ENCODE measurements around the gene CPSF4.

The CPSF4 gene

GRCh38 chr7:99438573-99439480, at the start of gene CPSF4, which contains the start of gene PTCD1:
Gene CPSF4 (plus strand): TSS chr7:99438943. CDS start chr7:99439083, 140 bp downstream.
Gene PTCD1 (minus strand): TSS chr7:99438798. CDS start chr7:99435242, 3,556 bp downstream.
- peak; percentile 9 for FAIRE-seq
- peak; percentile 94 for DNase-seq (ENCODE audit: insufficient read length, low spot score)

DNA sequence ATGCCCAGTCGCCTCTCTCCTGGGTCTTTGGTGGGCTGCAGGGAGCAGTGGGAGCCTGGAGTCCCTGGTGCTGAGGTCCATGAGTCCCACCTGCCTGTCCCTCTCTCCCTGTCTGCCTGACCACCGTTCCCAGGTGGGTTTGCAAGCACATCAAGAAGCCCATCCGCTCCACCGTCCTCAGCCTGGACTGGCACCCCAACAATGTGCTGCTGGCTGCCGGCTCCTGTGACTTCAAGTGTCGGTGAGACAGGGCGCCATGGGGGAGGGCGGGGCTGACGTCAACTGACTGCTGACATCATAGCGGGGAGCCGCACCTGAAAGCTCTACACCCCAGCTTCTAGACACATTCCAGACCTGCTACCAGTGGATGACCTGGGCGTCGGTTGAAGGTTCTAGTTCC, 49.0 kb upstream of the CPSF4 start:
- FAIRE-seq: no peak
- no peak for DNase-seq (ENCODE audit: insufficient read length, low spot score)

GRCh38 chr7:99390941-99391602, 47.7 kb upstream of the CPSF4 start:
- no peak for FAIRE-seq
- DNase-seq (ENCODE audit: insufficient read length, low spot score): no peak

GRCh38 chr7:99392046-99392445, 46.7 kb upstream of the CPSF4 start:
- DNase-seq (ENCODE audit: insufficient read length, low spot score) (no peak), FAIRE-seq (no peak)

DNA sequence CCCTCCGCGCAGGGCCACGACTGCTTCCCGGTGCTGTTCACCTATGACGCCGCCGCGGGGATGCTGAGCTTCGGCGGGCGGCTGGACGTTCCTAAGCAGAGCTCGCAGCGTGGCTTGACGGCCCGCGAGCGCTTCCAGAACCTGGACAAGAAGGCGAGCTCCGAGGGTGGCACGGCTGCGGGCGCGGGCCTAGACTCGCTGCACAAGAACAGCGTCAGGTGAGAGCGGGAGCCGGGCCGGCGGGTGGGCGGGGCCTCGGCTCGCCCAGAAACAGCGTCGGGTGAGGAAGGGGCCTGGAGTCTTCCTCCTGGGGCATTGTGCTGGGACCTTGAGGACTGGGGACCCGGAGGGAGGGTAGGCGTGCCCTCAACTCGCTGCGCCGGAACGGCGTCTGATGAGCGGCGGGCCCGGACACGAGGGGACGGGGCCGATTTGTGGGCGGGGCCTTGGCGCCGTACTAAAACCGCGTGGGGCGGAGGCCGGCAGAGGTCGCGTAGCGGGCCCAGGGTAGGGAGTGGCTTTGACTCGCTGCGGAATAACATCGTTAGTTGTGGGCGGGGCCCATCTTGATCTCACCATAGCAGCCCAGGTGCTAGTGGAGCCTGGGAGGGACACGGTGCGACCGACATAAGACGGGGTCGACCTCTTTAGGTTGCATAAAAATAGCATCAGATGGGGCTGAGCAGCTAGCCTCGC, 45.9 kb upstream of the CPSF4 start:
- DNase-seq (ENCODE audit: insufficient read length, low spot score) (no peak), FAIRE-seq (no peak)

DNA sequence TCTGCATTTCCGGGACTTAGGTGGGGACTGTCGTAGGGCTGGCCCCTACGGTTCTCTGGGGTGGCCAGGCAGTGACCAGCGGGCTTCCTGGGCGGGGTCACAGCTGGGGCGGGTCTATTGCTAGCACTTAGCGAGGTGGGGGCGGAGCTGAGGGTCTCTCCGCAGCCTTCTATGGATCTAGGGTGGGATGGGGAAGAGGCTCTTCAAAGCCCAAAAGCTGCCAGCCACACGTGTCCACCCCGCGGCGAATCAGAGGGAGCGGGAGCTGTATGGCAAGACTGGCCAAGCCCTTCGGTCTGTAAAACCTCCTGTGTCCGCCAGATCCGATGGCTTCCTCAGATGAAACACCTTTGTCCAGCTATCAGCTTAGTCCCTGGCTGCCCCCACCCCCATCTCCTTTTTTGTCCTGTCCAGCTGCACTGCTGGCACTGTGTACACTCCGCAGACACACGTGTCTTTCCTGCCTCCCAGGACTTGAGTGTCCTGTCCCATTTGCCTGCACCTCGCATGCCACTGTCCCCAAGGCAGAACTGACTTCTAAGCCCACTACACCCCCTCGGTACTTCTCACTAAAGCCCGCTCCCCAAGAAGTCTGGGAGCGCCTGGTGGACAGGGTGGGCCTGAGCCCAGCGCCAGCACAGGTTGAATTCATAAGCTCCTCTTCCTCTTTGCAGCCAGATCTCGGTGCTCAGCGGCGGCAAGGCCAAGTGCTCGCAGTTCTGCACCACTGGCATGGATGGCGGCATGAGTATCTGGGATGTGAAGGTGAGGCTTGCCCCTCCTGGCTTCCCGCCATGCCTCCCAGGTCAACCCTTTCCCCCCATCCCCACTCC, 45.2 kb upstream of the CPSF4 start:
- no peak for FAIRE-seq
- DNase-seq (ENCODE audit: insufficient read length, low spot score): no peak

- FAIRE-seq (no peak), DNase-seq (ENCODE audit: insufficient read length, low spot score) (no peak)
Observed at GRCh38 chr7:99394188-99394502, 44.6 kb upstream of the CPSF4 start.

GRCh38 chr7:99395616-99396327, 43.0 kb upstream of the CPSF4 start:
- no peak for FAIRE-seq
- DNase-seq (ENCODE audit: insufficient read length, low spot score): no peak

DNA sequence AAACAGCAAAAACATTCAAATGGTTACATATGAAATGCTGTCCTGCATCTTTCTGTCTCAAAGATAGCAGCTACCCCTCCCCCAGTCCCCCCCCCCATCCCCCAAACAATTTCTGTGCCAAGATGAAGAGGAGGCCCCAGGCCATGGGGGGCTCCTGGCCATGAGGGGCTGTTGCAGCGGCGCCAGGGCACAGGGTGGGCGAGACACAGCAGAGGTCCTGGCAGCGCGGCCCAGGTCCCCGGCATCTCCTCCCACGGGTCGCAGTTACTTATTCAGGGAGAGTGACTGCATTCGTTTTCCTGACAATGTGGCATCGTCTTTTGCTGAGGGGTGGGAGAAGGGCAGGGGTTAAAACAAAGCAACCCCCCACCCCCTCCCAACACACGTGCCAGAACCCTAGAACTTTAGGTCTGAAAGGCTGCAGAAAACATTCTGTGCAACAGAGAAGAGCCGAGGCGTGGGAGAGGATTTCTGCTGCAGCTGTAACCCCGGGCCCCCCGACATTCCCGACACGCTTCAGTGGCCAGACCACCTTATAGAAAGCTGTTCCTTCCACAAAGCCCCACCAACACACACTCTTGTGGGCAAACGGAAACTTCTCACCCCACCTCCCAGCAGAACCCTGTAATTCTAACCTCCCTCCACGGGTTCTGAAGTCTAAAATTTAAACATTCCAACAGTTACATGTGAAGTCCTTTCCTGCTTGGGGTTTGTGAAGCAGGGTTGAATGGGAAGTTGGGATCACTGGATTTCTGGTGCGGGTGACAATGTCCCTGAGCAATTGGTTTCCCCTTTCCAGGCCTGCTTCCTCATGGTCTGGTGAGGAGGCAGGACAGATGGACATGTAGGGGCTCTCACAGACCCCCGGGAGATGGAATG, 42.1 kb upstream of the CPSF4 start:
- no peak for FAIRE-seq
- DNase-seq (ENCODE audit: insufficient read length, low spot score): no peak

- DNase-seq (ENCODE audit: insufficient read length, low spot score): no peak
- no peak for FAIRE-seq
Observed at GRCh38 chr7:99397297-99397983, 41.3 kb upstream of the CPSF4 start.

GRCh38 chr7:99398891-99399445, 39.8 kb upstream of the CPSF4 start:
- FAIRE-seq (no peak), DNase-seq (ENCODE audit: insufficient read length, low spot score) (no peak)

DNA sequence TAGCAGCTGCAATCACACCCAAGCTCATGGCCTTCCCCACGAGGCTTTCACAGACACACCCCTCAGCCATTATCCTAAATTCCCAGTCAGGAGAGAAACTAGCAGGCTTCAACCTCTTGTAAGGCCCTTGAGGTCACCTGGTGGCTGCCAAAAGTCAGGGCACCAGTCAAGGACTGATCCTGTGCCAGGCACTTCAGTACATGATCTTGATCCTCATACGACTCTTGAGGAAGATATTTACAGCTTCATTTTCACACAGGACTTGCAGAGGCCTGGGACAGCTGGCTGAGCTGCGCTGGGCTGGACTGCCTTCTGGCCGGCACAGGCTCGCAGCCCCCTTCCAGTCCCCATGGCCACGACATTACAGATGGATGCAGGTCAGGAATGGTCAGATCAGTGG, 39.1 kb upstream of the CPSF4 start:
- FAIRE-seq: no peak

GRCh38 chr7:99402854-99403253, 35.9 kb upstream of the CPSF4 start:
- no peak for DNase-seq (ENCODE audit: insufficient read length, low spot score)
- no peak for FAIRE-seq

More for the DNA sequence above, 39.1 kb upstream of the CPSF4 start:
- DNase-seq (ENCODE audit: insufficient read length, low spot score): no peak

GRCh38 chr7:99403764-99404163, 35.0 kb upstream of the CPSF4 start:
- no peak for DNase-seq (ENCODE audit: insufficient read length, low spot score)
- FAIRE-seq: no peak

GRCh38 chr7:99404235-99404976, 34.3 kb upstream of the CPSF4 start:
- DNase-seq (ENCODE audit: insufficient read length, low spot score) (no peak), FAIRE-seq (no peak)

DNA sequence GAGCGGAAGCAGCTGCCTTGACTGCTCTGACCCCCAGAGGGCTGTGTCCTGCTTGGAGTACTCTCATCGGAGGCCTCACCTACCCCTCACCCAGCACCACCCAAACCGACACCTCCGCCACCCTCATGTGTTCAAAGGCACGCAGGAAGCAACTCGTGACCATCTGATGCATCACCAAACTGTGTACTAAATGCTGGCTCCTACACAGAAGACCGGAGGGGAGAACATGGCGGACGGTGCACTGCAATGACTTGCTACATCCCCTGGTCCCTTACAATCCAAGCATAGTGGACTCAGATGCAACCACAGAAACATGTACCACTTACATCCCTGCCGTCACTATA, 33.8 kb upstream of the CPSF4 start:
- DNase-seq (ENCODE audit: insufficient read length, low spot score): no peak
- no peak for FAIRE-seq

- FAIRE-seq: no peak
- no peak for DNase-seq (ENCODE audit: insufficient read length, low spot score)
Observed at GRCh38 chr7:99406557-99406956, 32.2 kb upstream of the CPSF4 start.
